SK-N-SH (cell line): ENCODE results near the gene RCOR2.

Experiments used
- CTCF ChIP-seq: fragments of 200-600 bp; sonication (generic); IDR thresholded peaks from 2 replicates; pipeline ENCODE4 v1.6.1; 2017; ENCODE audit warnings: antibody characterized with exemption, mild to moderate bottlenecking, moderate library complexity
- RAD21 ChIP-seq: IDR thresholded peaks from 2 replicates; pipeline ENCODE4 v1.6.1; 2012; ENCODE audit warnings: mild to moderate bottlenecking, low read length
- TAF1 ChIP-seq: IDR thresholded peaks from 2 replicates; pipeline ENCODE4 v1.6.1; 2012; ENCODE audit warnings: low read depth, mild to moderate bottlenecking, low read length, moderate library complexity, borderline replicate concordance

DNA sequence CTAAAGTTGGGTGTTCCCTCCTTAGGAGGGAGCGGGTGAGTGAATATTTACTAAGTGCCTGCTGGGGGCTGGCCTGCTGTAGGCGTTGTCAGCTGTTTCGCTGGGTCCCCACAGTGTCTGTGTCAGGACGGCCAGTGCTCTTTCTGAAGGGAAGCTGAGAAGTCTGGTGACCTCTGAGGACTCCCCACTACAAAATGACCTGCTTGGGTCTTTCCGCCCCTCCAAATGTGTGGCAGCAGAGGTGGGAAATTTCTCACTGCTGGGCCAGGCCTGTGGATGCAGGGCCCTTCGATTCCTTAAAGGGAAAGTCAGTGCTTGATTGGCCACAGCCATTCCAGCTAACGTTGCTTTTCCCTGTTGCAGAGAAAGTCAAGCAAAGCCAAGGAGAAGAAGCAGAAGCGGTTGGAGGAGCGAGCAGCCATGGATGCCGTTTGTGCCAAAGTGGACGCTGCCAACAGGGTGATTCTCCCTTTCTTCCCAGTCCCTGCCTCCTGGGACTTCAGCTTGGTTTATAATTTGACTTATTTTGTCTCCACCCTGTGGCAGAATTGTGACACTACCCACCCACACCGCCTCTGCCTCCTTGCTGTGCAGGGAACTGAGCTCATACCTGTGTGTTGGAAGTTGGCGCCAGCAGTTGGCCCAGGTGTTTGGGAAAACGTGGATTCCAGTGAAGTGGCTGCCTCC lies 28.7 kb upstream of the RCOR2 start:
- TF ChIP-seq TAF1 = no peak
- TF ChIP-seq CTCF = peak; percentile 71
- peak; percentile 89 for TF ChIP-seq RAD21
